HEK293 (cell line): Measurements from ENCODE around the gene ELFN1.
A peak's percentile ranks its signal among the peaks of the same experiment; 100 is the strongest.

Experiments used
- CTCF ChIA-PET: fragments of 350-600 bp; formaldehyde crosslinking; extraction: SDS; loops from one replicate; lab custom pipeline; 2021; ENCODE audit warnings: antibody characterized with exemption; lab: Yijun Ruan, JAX
- POLR2A ChIA-PET: fragments of 300-600 bp; formaldehyde crosslinking; extraction: SDS; loops from one replicate; lab custom pipeline; 2020; ENCODE audit warnings: antibody characterized with exemption, inconsistent platforms; lab: Yijun Ruan, JAX
- H3K27ac ChIP-seq: fragments of 200-500 bp; sonication (Bioruptor generic); 2 replicates; pipeline ENCODE4 v1.5.1; 2014; ENCODE audit warnings: low read depth, low read length, control low read depth, inconsistent platforms; ENCODE audit errors: extremely low read depth
- H3K36me3 ChIP-seq, 2 experiments: fragments of 200-500 bp in 1 of 2; sonication (Bioruptor generic) in 1 of 2; 1 replicate in 1 of 2; 2 replicates in 1 of 2; pipeline ENCODE4 v1.5.1; 2014 to 2017; ENCODE audit warnings: inconsistent platforms in 2 of 2, low read length in 2 of 2; ENCODE audit not compliant: control insufficient read depth in 2 of 2, insufficient read depth in 1 of 2
- H3K4me1 ChIP-seq: fragments of 200-500 bp; sonication (Bioruptor generic); 2 replicates; pipeline ENCODE4 v1.5.1; 2014; ENCODE audit warnings: mild to moderate bottlenecking, low read length, inconsistent platforms; ENCODE audit not compliant: control insufficient read depth, insufficient read depth
- H3K4me3 ChIP-seq: 2 replicates; pipeline ENCODE4 v1.5.1; 2011; ENCODE audit warnings: low read depth, mild to moderate bottlenecking, control low read depth, low read length, moderate library complexity
- H3K9me3 ChIP-seq: fragments of 200-500 bp; sonication (Bioruptor generic); 2 replicates; pipeline ENCODE4 v1.5.1; 2014; ENCODE audit warnings: low read depth, low read length, inconsistent platforms; ENCODE audit not compliant: control insufficient read depth, insufficient read depth
- GLI4 ChIP-seq: fragments of 450-650 bp; formaldehyde crosslinking; IDR thresholded peaks from 2 replicates; pipeline ENCODE4 v1.5.1; 2016; ENCODE audit warnings: missing biosample characterization, missing genetic modification characterization
- SETDB1 ChIP-seq: IDR thresholded peaks from one replicate; pipeline ENCODE4 v1.6.1; 2017; ENCODE audit warnings: mild to moderate bottlenecking, low read length, moderate library complexity, mixed read lengths; ENCODE audit not compliant: insufficient read length
- SP2 ChIP-seq: fragments of 450-650 bp; formaldehyde crosslinking; IDR thresholded peaks from 2 replicates; pipeline ENCODE4 v1.5.1; 2016; ENCODE audit warnings: missing biosample characterization, missing genetic modification characterization
- ZFP3 ChIP-seq: fragments of 450-650 bp; formaldehyde crosslinking; IDR thresholded peaks from 2 replicates; pipeline ENCODE4 v1.5.1; 2016; ENCODE audit warnings: low read depth, missing biosample characterization, missing genetic modification characterization
- ZNF140 ChIP-seq: fragments of 450-650 bp; formaldehyde crosslinking; IDR thresholded peaks from 2 replicates; pipeline ENCODE4 v1.5.1; 2016; ENCODE audit warnings: missing biosample characterization, missing genetic modification characterization
- ZNF223 ChIP-seq: fragments of 450-650 bp; formaldehyde crosslinking; IDR thresholded peaks from 2 replicates; pipeline ENCODE4 v1.5.1; 2016; ENCODE audit warnings: missing biosample characterization, missing genetic modification characterization
- ZNF239 ChIP-seq: fragments of 450-650 bp; formaldehyde crosslinking; IDR thresholded peaks from 2 replicates; pipeline ENCODE4 v1.5.1; 2016; ENCODE audit warnings: missing biosample characterization, missing genetic modification characterization
- ZNF24 ChIP-seq: fragments of 450-650 bp; formaldehyde crosslinking; IDR thresholded peaks from 2 replicates; pipeline ENCODE4 v1.5.1; 2016; ENCODE audit warnings: missing biosample characterization, missing genetic modification characterization
- ZNF311 ChIP-seq: fragments of 450-650 bp; formaldehyde crosslinking; IDR thresholded peaks from 2 replicates; pipeline ENCODE4 v1.5.1; 2017; ENCODE audit warnings: missing biosample characterization, missing genetic modification characterization, borderline replicate concordance
- ZNF354C ChIP-seq: fragments of 450-650 bp; formaldehyde crosslinking; IDR thresholded peaks from 2 replicates; pipeline ENCODE4 v1.5.1; 2016; ENCODE audit warnings: missing biosample characterization, missing genetic modification characterization, low read depth, borderline replicate concordance
- ZNF423 ChIP-seq: fragments of 450-650 bp; formaldehyde crosslinking; IDR thresholded peaks from 2 replicates; pipeline ENCODE4 v1.5.1; 2016; ENCODE audit warnings: missing biosample characterization, missing genetic modification characterization
- ZNF510 ChIP-seq: fragments of 450-650 bp; formaldehyde crosslinking; IDR thresholded peaks from 2 replicates; pipeline ENCODE4 v1.5.1; 2018; ENCODE audit warnings: mild to moderate bottlenecking, missing genetic modification characterization, missing biosample characterization; ENCODE audit not compliant: insufficient replicate concordance
- ZNF529 ChIP-seq: fragments of 450-650 bp; formaldehyde crosslinking; IDR thresholded peaks from 2 replicates; pipeline ENCODE4 v1.5.1; 2017; ENCODE audit warnings: missing genetic modification characterization, missing biosample characterization; ENCODE audit not compliant: insufficient replicate concordance
- ZNF747 ChIP-seq: fragments of 450-650 bp; formaldehyde crosslinking; IDR thresholded peaks from 2 replicates; pipeline ENCODE4 v1.5.1; 2016; ENCODE audit warnings: missing biosample characterization, missing genetic modification characterization
- TF ChIP-seq, protein P1 (sequence below): fragments of 450-650 bp; formaldehyde crosslinking; IDR thresholded peaks from 2 replicates; pipeline ENCODE4 v1.5.1; 2016; ENCODE audit warnings: missing biosample characterization, missing genetic modification characterization
- TF ChIP-seq, protein P2 (sequence below): fragments of 450-650 bp; formaldehyde crosslinking; IDR thresholded peaks from 2 replicates; pipeline ENCODE4 v1.5.1; 2016; ENCODE audit warnings: missing biosample characterization, missing genetic modification characterization
- TF ChIP-seq, protein P3 (sequence below): fragments of 450-650 bp; formaldehyde crosslinking; IDR thresholded peaks from 2 replicates; pipeline ENCODE4 v1.5.1; 2016; ENCODE audit warnings: missing biosample characterization, missing genetic modification characterization

ELFN1 gene

DNA sequence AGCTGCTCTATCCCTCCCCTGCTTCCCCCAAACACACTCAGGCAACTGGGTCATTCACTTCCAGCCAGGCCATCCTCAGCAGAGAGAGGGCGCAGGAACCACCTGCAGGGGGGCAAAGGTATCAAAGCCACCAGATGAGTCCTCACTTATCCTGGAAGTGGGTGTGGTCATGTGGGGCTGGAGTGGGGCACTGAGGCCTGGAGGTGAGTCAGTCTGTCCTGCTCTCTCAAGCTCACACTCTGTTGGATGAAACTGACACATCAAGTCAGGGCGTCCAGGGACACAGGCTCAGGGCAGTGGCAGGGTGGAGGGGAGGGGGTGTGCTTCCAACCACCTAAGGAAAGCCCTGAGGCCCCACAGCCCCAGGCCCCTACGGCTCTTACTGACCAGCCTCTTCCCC is 8.0 kb upstream of the ELFN1 start (continued):
- TF ChIP-seq ZNF747 (tag by site-specific recombination) (no peak), ZNF24 (no peak), SP2 (no peak), ZNF354C (no peak), ZNF529 (tag by site-specific recombination) (no peak), ZFP3 (tag by site-specific recombination) (no peak), ZNF223 (no peak), ZNF423 (tag by site-specific recombination) (no peak)
- TF ChIP-seq, protein P1, sequence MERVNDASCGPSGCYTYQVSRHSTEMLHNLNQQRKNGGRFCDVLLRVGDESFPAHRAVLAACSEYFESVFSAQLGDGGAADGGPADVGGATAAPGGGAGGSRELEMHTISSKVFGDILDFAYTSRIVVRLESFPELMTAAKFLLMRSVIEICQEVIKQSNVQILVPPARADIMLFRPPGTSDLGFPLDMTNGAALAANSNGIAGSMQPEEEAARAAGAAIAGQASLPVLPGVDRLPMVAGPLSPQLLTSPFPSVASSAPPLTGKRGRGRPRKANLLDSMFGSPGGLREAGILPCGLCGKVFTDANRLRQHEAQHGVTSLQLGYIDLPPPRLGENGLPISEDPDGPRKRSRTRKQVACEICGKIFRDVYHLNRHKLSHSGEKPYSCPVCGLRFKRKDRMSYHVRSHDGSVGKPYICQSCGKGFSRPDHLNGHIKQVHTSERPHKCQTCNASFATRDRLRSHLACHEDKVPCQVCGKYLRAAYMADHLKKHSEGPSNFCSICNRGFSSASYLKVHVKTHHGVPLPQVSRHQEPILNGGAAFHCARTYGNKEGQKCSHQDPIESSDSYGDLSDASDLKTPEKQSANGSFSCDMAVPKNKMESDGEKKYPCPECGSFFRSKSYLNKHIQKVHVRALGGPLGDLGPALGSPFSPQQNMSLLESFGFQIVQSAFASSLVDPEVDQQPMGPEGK: no peak

DNA sequence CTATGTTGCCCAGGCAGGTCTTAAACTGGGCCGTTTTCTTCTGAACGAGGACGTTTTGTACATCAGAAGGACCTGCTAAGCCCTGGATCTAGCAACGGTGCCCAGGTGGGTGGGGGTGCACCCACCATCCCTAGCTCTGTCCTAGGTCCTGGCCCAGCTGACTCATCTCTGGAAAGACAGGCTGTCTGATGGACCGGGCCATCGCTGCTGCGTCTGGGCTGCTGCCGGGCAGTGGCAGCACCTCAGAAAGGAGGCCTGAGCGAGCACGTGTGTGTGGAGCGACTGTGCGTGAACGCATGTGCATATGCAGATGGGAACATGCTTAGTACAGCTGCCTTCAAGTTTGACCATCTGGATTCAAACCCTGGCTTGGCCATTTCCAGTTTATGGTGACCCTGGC is 7.3 kb upstream of the ELFN1 start:
- Histone ChIP-seq H3K9me3 (no peaks in the 10 kb centered on the region), H3K4me1 (0 out of 2 replicates have a peak, but pooled peaks cover 3% of the 10 kb centered on the region), H3K36me3 (no peaks in the 10 kb centered on the region), H3K4me3 (no peak overlapping the region), H3K27ac (no peak overlapping the region)
- CTCF ChIA-PET: interaction anchor here (0.6 to 1.4 kb wide), 3 partner anchors 45 to 84 kb away, joined by 3 to 4 read pairs (median 4); no protein-coding TSS in a partner anchor
- POLR2A ChIA-PET: no interaction called here
- TF ChIP-seq, protein P2, sequence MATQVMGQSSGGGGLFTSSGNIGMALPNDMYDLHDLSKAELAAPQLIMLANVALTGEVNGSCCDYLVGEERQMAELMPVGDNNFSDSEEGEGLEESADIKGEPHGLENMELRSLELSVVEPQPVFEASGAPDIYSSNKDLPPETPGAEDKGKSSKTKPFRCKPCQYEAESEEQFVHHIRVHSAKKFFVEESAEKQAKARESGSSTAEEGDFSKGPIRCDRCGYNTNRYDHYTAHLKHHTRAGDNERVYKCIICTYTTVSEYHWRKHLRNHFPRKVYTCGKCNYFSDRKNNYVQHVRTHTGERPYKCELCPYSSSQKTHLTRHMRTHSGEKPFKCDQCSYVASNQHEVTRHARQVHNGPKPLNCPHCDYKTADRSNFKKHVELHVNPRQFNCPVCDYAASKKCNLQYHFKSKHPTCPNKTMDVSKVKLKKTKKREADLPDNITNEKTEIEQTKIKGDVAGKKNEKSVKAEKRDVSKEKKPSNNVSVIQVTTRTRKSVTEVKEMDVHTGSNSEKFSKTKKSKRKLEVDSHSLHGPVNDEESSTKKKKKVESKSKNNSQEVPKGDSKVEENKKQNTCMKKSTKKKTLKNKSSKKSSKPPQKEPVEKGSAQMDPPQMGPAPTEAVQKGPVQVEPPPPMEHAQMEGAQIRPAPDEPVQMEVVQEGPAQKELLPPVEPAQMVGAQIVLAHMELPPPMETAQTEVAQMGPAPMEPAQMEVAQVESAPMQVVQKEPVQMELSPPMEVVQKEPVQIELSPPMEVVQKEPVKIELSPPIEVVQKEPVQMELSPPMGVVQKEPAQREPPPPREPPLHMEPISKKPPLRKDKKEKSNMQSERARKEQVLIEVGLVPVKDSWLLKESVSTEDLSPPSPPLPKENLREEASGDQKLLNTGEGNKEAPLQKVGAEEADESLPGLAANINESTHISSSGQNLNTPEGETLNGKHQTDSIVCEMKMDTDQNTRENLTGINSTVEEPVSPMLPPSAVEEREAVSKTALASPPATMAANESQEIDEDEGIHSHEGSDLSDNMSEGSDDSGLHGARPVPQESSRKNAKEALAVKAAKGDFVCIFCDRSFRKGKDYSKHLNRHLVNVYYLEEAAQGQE (tag by site-specific recombination): peak; percentile 75
- TF ChIP-seq SETDB1: no peak

DNA sequence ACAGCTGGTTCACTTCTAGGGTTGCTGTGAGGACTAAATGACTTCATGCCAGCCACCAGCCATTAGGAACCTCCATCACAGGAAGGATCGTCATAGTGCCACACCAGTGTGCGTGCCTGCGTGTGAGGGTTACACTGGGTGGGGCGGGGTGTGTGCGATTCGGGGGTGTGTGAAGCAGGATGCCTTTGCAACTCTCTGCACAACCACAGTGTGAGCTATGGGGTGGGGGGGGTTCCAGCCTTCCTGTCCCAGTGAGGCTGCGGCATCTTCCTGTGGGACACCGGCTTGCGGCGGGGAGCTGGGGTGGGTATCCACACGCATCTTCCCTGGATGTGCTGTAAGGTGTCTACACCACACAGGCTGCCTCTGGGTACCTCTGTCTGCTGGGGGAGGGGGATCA is 6.9 kb upstream of the ELFN1 start:
- Histone ChIP-seq H3K4me1 (0 out of 2 replicates have a peak, but pooled peaks cover 3% of the 10 kb centered on the region), H3K36me3 (no peaks in the 10 kb centered on the region), H3K4me3 (no peak overlapping the region), H3K9me3 (no peaks in the 10 kb centered on the region), H3K27ac (no peak overlapping the region)
- TF ChIP-seq ZNF239 (tag by site-specific recombination) (no peak), GLI4 (tag by site-specific recombination) (no peak), ZNF311 (no peak), ZNF510 (tag by site-specific recombination) (no peak), ZNF140 (tag by site-specific recombination) (no peak)
- TF ChIP-seq, protein P3, sequence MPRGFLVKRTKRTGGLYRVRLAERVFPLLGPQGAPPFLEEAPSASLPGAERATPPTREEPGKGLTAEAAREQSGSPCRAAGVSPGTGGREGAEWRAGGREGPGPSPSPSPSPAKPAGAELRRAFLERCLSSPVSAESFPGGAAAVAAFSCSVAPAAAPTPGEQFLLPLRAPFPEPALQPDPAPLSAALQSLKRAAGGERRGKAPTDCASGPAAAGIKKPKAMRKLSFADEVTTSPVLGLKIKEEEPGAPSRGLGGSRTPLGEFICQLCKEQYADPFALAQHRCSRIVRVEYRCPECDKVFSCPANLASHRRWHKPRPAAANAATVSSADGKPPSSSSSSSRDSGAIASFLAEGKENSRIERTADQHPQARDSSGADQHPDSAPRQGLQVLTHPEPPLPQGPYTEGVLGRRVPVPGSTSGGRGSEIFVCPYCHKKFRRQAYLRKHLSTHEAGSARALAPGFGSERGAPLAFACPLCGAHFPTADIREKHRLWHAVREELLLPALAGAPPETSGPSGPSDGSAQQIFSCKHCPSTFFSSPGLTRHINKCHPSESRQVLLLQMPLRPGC (tag by site-specific recombination): no peak
- ChIA-PET POLR2A (no interaction called here), CTCF (interaction anchor here (0.6 to 1.4 kb wide), 4 partner anchors 47 to 105 kb away, joined by 4 read pairs; no protein-coding TSS in a partner anchor)
